Suprapubic skin (tissue), 4 donors: ENCODE measurements around the gene KCTD3.

Experiments
- CTCF ChIP-seq, 2 donors: fragments of 200-600 bp in 1 of 2; fragments of 450-650 bp in 1 of 2; sonication (generic) in 1 of 2; IDR thresholded peaks; one replicate each; pipeline ENCODE4 v1.5.1; 2016 to 2019; ENCODE audit warnings: antibody characterized with exemption in 2 of 2, mild to moderate bottlenecking in 1 of 2, moderate library complexity in 1 of 2
- EP300 ChIP-seq: sonication (generic); formaldehyde crosslinking; IDR thresholded peaks from one replicate; pipeline ENCODE4 v1.6.1; 2017; ENCODE audit warnings: antibody characterized with exemption
- POLR2A ChIP-seq, 2 donors: fragments of 450-650 bp; IDR thresholded peaks; one replicate each; pipeline ENCODE4 v1.6.1; 2017; ENCODE audit warnings: antibody characterized with exemption in 2 of 2, mild to moderate bottlenecking in 2 of 2, moderate library complexity in 2 of 2
- POLR2AphosphoS5 ChIP-seq, 3 donors: sonication (generic); formaldehyde crosslinking; IDR thresholded peaks; one replicate each; pipeline ENCODE4 v1.6.1; 2017; ENCODE audit warnings: antibody characterized with exemption in 3 of 3

- TF ChIP-seq CTCF (IDR thresholded peaks at IDR 0.05) (no peak), POLR2A (IDR thresholded peaks at IDR 0.05) (no peak), POLR2AphosphoS5 (IDR thresholded peaks at IDR 0.05) (no peak), EP300 (no peak)
Observed at GRCh38 chr1:215631040-215631439, 63.9 kb downstream of the KCTD3 start.
